HepG2 (cell line): Measurements from ENCODE around the gene NUDT7. TPM values are rescaled to one million over a fixed set of nuclear protein-coding genes. Genes with fewer than 3 reads are reported as not detected.

Source experiments
- ATAC-seq: fragments of 200-7000 bp; cut with Tn5 transposase; 3 replicates; pipeline ENCODE4 v1.9.1; 2020; ENCODE audit warnings: mild to moderate bottlenecking, moderate library complexity
- BruUV-seq: library from RNA; stranded (reverse); fragments of 400-500 nt; replicated peaks from 2 replicates; lab custom pipeline; 2021; lab: Mats Ljungman, UMichigan
- CTCF ChIA-PET: fragments of 300-600 bp; formaldehyde crosslinking; extraction: SDS; loops from one replicate; lab custom pipeline; 2021; ENCODE audit warnings: low total read pairs, inconsistent platforms, low intra/inter-chr PET ratio; lab: Yijun Ruan, JAX
- POLR2A ChIA-PET: fragments of 350-600 bp; sonication (Branson Sonifier 250); formaldehyde crosslinking; loops from one replicate; lab custom pipeline; 2020; ENCODE audit warnings: antibody characterized with exemption, inconsistent platforms; lab: Yijun Ruan, JAX
- DNase-seq: peaks from one replicate; pipeline ENCODE4 v3.0.0-alpha.2; 2015; ENCODE audit warnings: low spot score
- FAIRE-seq: peaks from 3 replicates; lab custom pipeline; 2011; peaks lifted over from hg19 to GRCh38; lab: Jason Lieb, UNC
- H2AFZ ChIP-seq: one replicate; pipeline ENCODE4 v1.6.1; 2011; ENCODE audit warnings: low read length, inconsistent platforms
- H3K27ac ChIP-seq: fragments of 300-600 bp; 3 replicates; pipeline ENCODE4 v1.8.0; 2011; ENCODE audit warnings: mixed run types, mild to moderate bottlenecking, mixed read lengths, low read length, inconsistent platforms; ENCODE audit not compliant: insufficient read depth; ENCODE audit errors: extremely low read length
- H3K27me3 ChIP-seq, 2 experiments: fragments of 200-600 bp in 1 of 2; 2 replicates in 1 of 2; 3 replicates in 1 of 2; pipeline versions ENCODE4 v1.6.0 to v1.8.0; 2011; ENCODE audit warnings: low read length in 2 of 2, mild to moderate bottlenecking in 2 of 2, moderate library complexity in 2 of 2, inconsistent platforms in 1 of 2; ENCODE audit not compliant: insufficient read depth in 2 of 2, control insufficient read depth in 1 of 2
- H3K36me3 ChIP-seq, 2 experiments: fragments of 200-600 bp in 1 of 2; replicated peaks in 1 of 2; 2 replicates in 1 of 2; 3 replicates in 1 of 2; pipeline versions ENCODE4 v1.5.1 to v1.8.0; 2011; ENCODE audit warnings: low read length in 2 of 2, inconsistent platforms in 1 of 2; ENCODE audit not compliant: insufficient read depth in 2 of 2, control insufficient read depth in 1 of 2
- H3K4me1 ChIP-seq: 2 replicates; pipeline ENCODE4 v1.5.1; 2012; ENCODE audit warnings: low read length, inconsistent platforms; ENCODE audit not compliant: insufficient read depth
- H3K4me2 ChIP-seq: 2 replicates; pipeline ENCODE4 v1.6.0; 2011; ENCODE audit warnings: low read depth, low read length, inconsistent platforms
- H3K4me3 ChIP-seq, 3 experiments: fragments of 200-600 bp in 1 of 3; sonication (generic), shearing (Covaris generic) in 1 of 3; replicated peaks in 1 of 3; 2 replicates each; pipeline ENCODE4 v1.5.1; 2011 to 2016; ENCODE audit warnings: low read length in 3 of 3, inconsistent platforms in 2 of 3, low read depth in 2 of 3, mild to moderate bottlenecking in 2 of 3, control low read depth in 1 of 3, mixed read lengths in 1 of 3; ENCODE audit not compliant: insufficient read depth in 1 of 3
- H3K79me2 ChIP-seq: one replicate; pipeline ENCODE4 v1.6.1; 2011; ENCODE audit warnings: low read length, inconsistent platforms; ENCODE audit not compliant: insufficient read depth
- H3K9ac ChIP-seq: 2 replicates; pipeline ENCODE4 v1.6.0; 2011; ENCODE audit warnings: mild to moderate bottlenecking, low read depth, low read length, inconsistent platforms; ENCODE audit not compliant: insufficient read depth
- H3K9me3 ChIP-seq: 2 replicates; pipeline ENCODE4 v1.5.1; 2012; ENCODE audit warnings: mild to moderate bottlenecking, low read length
- H4K20me1 ChIP-seq: 2 replicates; pipeline ENCODE4 v1.6.0; 2011; ENCODE audit warnings: inconsistent platforms, mild to moderate bottlenecking, low read length, moderate library complexity; ENCODE audit not compliant: insufficient read depth
- CREB1 ChIP-seq, 2 experiments: fragments of 450-650 bp in 1 of 2; IDR thresholded peaks; 2 replicates each; pipeline ENCODE4 v1.6.1; 2016 to 2017; ENCODE audit warnings: control low read depth in 1 of 2, mild to moderate bottlenecking in 1 of 2, missing compliant biosample characterization in 1 of 2, missing genetic modification characterization in 1 of 2
- MAFF ChIP-seq: IDR thresholded peaks from 2 replicates; pipeline ENCODE4 v1.6.1; 2011; ENCODE audit warnings: low read depth, low read length, improper control_type of control experiment
- ZHX2 ChIP-seq, 2 experiments: sonication (generic) in 1 of 2; formaldehyde crosslinking in 1 of 2; IDR thresholded peaks; 2 replicates each; pipeline versions ENCODE4 v1.6.1 to v1.9.0; 2014 to 2022; ENCODE audit warnings: antibody characterized with exemption in 1 of 2, borderline replicate concordance in 1 of 2, inconsistent platforms in 1 of 2, low read depth in 1 of 2, missing genetic modification reagents in 1 of 2
- WGBS: methylation state at CpG from one replicate; pipeline ENCODE4 v1.1.6; 2017; ENCODE audit warnings: low lambda C conversion rate; 5-methylcytosine and 5-hydroxymethylcytosine counted together
- in situ Hi-C: cut with HindIII; loops from 2 replicates; pipeline ENCODE4 v1.10.0; 2017; ENCODE audit warnings: low pct_unique_long_range_greater_than_20kb; ENCODE audit not compliant: extremely low pct_ligation_motif_present
- intact Hi-C: fragments of 100-400 bp; cut with micrococcal nuclease; formaldehyde crosslinking; loops from one replicate; pipeline ENCODE4 v1.10.0; 2022; ENCODE audit not compliant: unreplicated experiment
- polyA plus RNA-seq, 8 experiments: library from polyadenylated mRNA; depleted of rRNA in 3 of 8; stranded (reverse) in 7 of 8; unstranded in 1 of 8; fragments of >200 nt; fragmentation: Illumina TruSeq in 4 of 8; extraction: Trizol in 4 of 8; gene quantifications; 2 replicates each; pipeline versions ENCODE4 v1.2.1 to v1.2.3, GENCODE V29; 2011 to 2016; ENCODE audit warnings: low read depth in 4 of 8, missing spikeins in 1 of 8, mixed read lengths in 1 of 8; ENCODE audit not compliant: insufficient read depth in 1 of 8
- total RNA-seq, 5 experiments: library from RNA; depleted of rRNA; stranded (reverse); fragments of >200 nt; fragmentation: Illumina TruSeq; extraction: Trizol; gene quantifications; 2 replicates each; pipeline ENCODE4 v1.2.3, GENCODE V29; 2016; ENCODE audit warnings: low read depth in 1 of 5

NUDT7 gene
- total and polyA plus RNA-seq, 2 of the 13 experiments (the other 11 are each of a cell fraction or from before 2014, with no cell fraction given), result 14.3 to 23.9 TPM

DNA sequence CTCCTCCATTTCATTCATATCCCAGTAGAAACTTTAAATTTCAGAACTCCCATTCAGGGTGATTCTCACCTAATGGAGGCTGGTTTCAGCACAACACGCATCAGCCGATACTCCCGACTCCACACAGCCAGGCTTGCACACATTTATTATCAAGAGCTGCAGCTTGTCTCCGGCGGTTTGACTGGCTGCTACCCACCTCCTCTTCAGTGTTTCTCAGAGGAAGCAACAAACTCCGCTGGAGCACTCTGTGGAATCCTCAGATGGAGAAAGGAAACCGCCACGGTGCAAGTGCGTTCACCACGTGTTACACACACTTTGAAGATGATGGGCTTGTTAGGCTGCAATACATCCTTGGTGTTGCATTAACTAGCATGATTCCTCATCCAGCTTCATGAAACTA lies 39.7 kb upstream of the NUDT7 start (continued):
- TF ChIP-seq ZHX2 (IDR thresholded peaks at IDR 0.05; ENCODE audit: low read depth), result no peak
- no peak for TF ChIP-seq ZHX2 (CRISPR knock-in tag; IDR thresholded peaks at IDR 0.05; ENCODE audit: borderline replicate concordance)
- TF ChIP-seq, all 625 proteins: peak for 0

DNA sequence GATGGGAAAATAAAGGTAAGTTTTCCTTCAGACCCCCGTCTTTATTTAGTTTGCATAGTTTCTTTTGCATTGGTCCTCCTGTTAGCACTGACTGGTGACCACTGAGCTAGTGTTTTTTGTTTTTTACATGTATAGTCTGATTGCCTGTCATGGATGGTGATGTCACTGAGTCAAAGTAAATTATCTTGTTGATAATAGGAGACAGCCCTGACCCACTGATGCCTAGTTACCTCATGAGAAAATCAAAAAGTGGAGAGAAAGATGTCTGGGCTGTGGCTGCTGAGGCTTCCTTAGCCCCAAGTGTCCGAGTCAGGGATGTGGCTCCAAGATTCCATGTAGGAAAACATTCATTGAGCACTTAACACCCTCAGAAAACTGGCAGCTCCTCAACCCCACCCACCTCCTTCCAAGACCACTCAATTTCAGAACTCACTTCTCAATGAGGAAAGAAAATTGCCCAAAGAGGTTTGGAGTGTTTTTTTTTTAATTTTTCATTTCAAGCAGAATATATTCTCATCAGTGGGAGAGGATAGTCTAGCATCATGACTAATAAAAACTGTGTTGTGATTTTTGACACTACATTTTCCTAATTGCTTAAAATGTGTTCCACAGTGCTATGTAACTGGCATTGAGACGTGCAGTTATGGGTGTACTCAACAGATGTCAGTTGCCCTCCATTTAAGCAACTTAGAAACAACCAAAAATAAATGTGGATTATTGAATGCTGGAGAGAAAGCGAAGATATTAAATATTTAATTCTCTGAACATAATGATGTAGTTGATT lies 38.7 kb upstream of the NUDT7 start:
- CTCF ChIA-PET, result no interaction called here
- Histone ChIP-seq H3K79me2 (no peaks in the 10 kb centered on the region), H4K20me1 (no peaks in the 10 kb centered on the region), H3K4me2 (no peak overlapping the region), H3K9me3 (no peaks in the 10 kb centered on the region), H3K9ac (no peak overlapping the region), H3K27me3 (peaks cover 0 to 24% of the 10 kb centered on the region in 2 experiments; a peak in 4 of 5 replicates), H3K4me3 (no peak overlapping the region), H3K4me1 (no peaks in the 10 kb centered on the region), H3K27ac (no peak overlapping the region), H3K36me3 (no peaks in the 10 kb centered on the region), H2AFZ (no peak overlapping the region)
- in situ Hi-C loops, result no loop called here
- TF ChIP-seq CREB1 (IDR thresholded peaks at IDR 0.05), result 0 out of 2 replicates have a peak, but pooled peaks have one; percentile 33
- no peak for TF ChIP-seq CREB1 (CRISPR knock-in tag; IDR thresholded peaks at IDR 0.05)
- no peak for TF ChIP-seq MAFF
- POLR2A ChIA-PET, result no interaction called here
- FAIRE-seq (no peak), ATAC-seq (no peak), DNase-seq (no peak)
- no TSS peak for BruUV-seq
- 1% methylated on average over 4 of the region's 4 CpGs for WGBS
- intact Hi-C loops, result no loop called here
